GM23248 (cell line): ENCODE results near the gene SRMS.

Experiments
- EZH2 ChIP-seq: fragments of 200-600 bp; sonication (generic); IDR thresholded peaks from 2 replicates; pipeline ENCODE4 v1.6.1; 2018; ENCODE audit warnings: antibody characterized with exemption, mild to moderate bottlenecking; ENCODE audit not compliant: insufficient read depth, poor library complexity, severe bottlenecking
- EZH2phosphoT487 ChIP-seq: fragments of 200-600 bp; sonication (generic); IDR thresholded peaks from 2 replicates; pipeline ENCODE4 v1.6.1; 2018; ENCODE audit warnings: antibody characterized with exemption, moderate library complexity, mild to moderate bottlenecking, low read depth; ENCODE audit not compliant: insufficient read depth

DNA sequence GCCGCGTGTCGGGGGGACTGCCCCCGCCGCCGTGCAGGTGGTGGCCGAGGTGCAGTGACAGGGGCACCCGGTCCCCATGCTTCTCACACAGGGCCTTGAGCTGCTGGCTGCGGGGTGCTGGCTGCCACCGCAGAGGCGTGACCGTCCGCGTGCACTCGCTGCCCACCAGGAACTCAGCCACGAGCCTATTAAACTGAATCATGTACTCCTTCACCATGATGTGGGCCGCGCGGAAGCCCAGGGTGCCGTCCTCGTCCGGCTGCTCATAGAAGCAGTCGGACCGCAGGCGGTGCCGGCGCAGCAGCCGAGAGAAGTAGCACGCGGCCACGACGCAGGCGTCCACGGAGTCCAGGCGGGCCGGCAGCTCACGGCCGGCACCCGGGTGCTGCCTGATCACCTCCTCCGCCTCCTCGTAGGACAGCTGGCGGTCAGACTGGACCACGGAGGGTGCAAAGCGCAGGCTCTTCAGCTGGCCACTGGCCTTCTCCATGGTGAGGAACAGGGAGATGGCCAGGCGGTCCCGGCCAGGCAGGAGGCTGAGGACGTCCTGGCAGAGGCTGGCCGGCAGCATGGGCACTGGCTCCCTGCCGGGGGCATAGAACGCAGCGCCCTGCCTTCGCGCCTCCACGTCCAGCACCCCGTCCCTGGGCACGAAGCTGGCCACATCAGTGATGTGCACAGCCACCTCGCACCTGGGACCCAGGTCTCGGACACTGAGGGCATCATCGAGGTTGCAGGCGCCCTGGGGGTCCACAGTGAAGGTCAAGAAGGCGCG, 16.7 kb upstream of the SRMS start:
- TF ChIP-seq EZH2, result no peak
- no peak for TF ChIP-seq EZH2phosphoT487
